Immature natural killer cell (primary cell): ENCODE data around the gene GATM. TPM values are rescaled to one million over a fixed set of nuclear protein-coding genes. Genes with fewer than 3 reads are reported as not detected.
"Not testable (repeated sequence)": the region's sequence is repeated elsewhere in the genome, so short reads cannot be mapped to it uniquely, and the experiment has no call there.

Experiments
- DNase-seq, 3 donors: peaks; one replicate each; pipeline ENCODE4 v3.0.0; 2022; ENCODE audit warnings: mixed read lengths in 1 of 3
- H3K27ac Mint-ChIP-seq, 6 donors: one replicate each; pipeline ENCODE4 v1.8.0; 2020; ENCODE audit warnings: mixed read lengths in 6 of 6, mild to moderate bottlenecking in 5 of 6, inconsistent platforms in 4 of 6, moderate library complexity in 3 of 6
- H3K27me3 Mint-ChIP-seq, 3 donors: one replicate each; pipeline ENCODE4 v1.8.0; 2020 to 2021; ENCODE audit warnings: low read depth in 3 of 3, mild to moderate bottlenecking in 3 of 3, mixed read lengths in 3 of 3, moderate library complexity in 3 of 3, inconsistent platforms in 1 of 3
- H3K36me3 Mint-ChIP-seq, 3 donors: one replicate each; pipeline ENCODE4 v1.8.0; 2020; ENCODE audit warnings: mixed read lengths in 3 of 3, inconsistent platforms in 2 of 3, mild to moderate bottlenecking in 2 of 3
- H3K4me1 Mint-ChIP-seq, 2 donors: one replicate each; pipeline ENCODE4 v1.8.0; 2020; ENCODE audit warnings: inconsistent platforms in 2 of 2, mild to moderate bottlenecking in 2 of 2, mixed read lengths in 2 of 2, moderate library complexity in 1 of 2
- H3K4me3 Mint-ChIP-seq, 5 donors: one replicate each; pipeline ENCODE4 v1.8.0; 2020; ENCODE audit warnings: mild to moderate bottlenecking in 5 of 5, mixed read lengths in 5 of 5, inconsistent platforms in 3 of 5, moderate library complexity in 3 of 5
- H3K9me3 Mint-ChIP-seq, 6 donors: one replicate each; pipeline ENCODE4 v1.8.0; 2020; ENCODE audit warnings: mild to moderate bottlenecking in 6 of 6, mixed read lengths in 6 of 6, inconsistent platforms in 4 of 6, moderate library complexity in 3 of 6
- polyA plus RNA-seq, 3 donors: library from polyadenylated mRNA; unstranded; fragments of 300-500 nt; fragmentation: Illumina TruSeq; gene quantifications; one replicate each; pipeline ENCODE4 v1.2.3, GENCODE V29; 2021

GATM gene
- polyA plus RNA-seq, 3 donors from 2014 or later, result 0.27 to 1.2 (median 0.54) TPM

DNA sequence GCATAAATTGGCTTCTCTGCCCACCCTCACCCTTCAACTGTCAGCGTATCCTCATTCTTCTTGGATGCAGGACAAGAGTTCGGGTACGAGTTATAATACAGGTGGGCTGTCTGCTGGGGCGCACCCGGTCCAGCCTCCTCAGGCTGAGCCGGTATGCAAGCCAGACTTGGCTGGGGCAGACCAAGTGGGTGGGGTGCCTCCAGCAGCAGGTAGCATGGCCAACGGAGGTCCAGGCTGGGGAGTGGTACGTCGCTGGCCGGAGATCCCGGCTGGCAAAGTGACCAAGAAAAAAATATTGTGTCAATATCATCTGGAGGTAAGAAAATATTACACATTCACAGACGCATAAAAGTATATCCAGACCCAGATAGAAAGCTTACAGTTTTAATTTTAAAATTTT lies 45.6 kb downstream of the GATM start:
- Mint-ChIP-seq H3K27me3 (peaks cover 0 to 8% (median 1%) of the 10 kb centered on the region in 3 donors), H3K27ac (no peak overlapping the region), H3K36me3 (no peaks in the 10 kb centered on the region), H3K9me3 (no peaks in the 10 kb centered on the region), H3K4me3 (no peak overlapping the region), H3K4me1 (peaks cover 34 to 37% of the 10 kb centered on the region in 2 donors)
- no peak for DNase-seq

GRCh38 chr15:45331972-45332371 lies 46.4 kb downstream of the GATM start:
- peaks cover 0 to 10% (median 4%) of the 10 kb centered on the region in 3 donors for H3K27me3 Mint-ChIP-seq
- no peak for DNase-seq
- peaks cover 27 to 30% of the 10 kb centered on the region in 2 donors for H3K4me1 Mint-ChIP-seq
- no peaks in the 10 kb centered on the region for H3K36me3 Mint-ChIP-seq
- H3K9me3 Mint-ChIP-seq, result no peaks in the 10 kb centered on the region
- no peak overlapping the region for H3K4me3 Mint-ChIP-seq
- H3K27ac Mint-ChIP-seq, result no peak overlapping the region

- no peaks in the 10 kb centered on the region for H3K9me3 Mint-ChIP-seq
- no peak overlapping the region for H3K27ac Mint-ChIP-seq
- DNase-seq, result no peak
- no peak overlapping the region for H3K4me3 Mint-ChIP-seq
- no peaks in the 10 kb centered on the region for H3K36me3 Mint-ChIP-seq
- H3K27me3 Mint-ChIP-seq, result peaks cover 0 to 10% (median 8%) of the 10 kb centered on the region in 3 donors
- H3K4me1 Mint-ChIP-seq, result peaks cover 0 to 9% of the 10 kb centered on the region in 2 donors
These were observed 49.7 kb downstream of the GATM start for GRCh38 chr15:45328663-45329062.

DNA sequence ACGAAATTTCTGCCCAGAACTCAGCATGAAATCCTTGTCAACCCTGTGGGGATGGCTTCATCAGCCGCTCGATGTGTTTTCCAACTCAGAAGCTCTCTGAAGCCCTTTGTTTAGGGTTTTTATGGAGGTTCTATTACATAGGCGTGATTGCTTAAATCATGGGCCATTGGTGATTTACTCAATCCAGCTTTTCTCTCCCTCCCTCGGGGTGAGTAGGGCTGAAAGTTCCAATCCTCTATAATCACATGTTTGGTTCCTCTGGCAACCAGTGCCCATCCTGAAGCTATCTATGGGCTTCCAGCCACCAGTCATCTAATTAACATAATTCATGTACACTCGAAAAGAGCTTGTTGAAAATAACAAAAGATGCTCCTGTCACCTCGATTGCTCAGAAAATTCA lies 51.6 kb downstream of the GATM start:
- no peaks in the 10 kb centered on the region for H3K9me3 Mint-ChIP-seq
- DNase-seq, result no peak
- no peaks in the 10 kb centered on the region for H3K36me3 Mint-ChIP-seq
- no peaks in the 10 kb centered on the region for H3K4me1 Mint-ChIP-seq
- no peak overlapping the region for H3K4me3 Mint-ChIP-seq
- no peak overlapping the region for H3K27ac Mint-ChIP-seq
- H3K27me3 Mint-ChIP-seq, result peaks cover 0 to 10% (median 8%) of the 10 kb centered on the region in 3 donors

- no peaks in the 10 kb centered on the region for H3K4me1 Mint-ChIP-seq
These were observed 52.1 kb downstream of the GATM start for GRCh38 chr15:45326280-45326679.

DNA sequence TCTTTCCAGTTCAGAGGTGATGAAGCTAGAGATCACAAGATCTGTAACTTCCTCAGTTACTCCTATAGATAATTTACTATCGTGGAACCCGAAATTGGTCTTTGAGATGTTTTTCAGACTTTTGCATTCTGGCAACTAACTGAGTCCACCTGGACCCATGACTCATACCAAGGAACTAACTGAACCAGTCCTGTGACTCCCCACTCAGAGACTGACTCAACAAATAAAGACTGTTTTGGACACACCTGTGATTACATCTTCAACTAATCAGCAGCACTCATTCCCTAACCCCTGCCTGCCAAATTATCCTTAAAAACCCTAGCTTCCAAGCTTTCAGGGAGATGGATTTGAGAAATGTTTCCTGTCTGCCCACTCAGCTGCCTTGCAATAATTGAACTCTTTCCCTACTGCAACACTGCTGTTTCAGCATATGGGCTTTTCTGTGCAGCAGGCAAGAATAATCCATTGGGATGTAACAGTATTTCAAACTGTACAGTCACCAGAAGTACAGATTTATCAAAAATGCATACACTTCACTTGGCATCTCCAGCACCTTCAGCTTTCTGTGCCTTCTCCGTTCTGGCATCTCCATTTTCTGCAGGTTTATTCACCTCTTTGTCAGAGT lies 57.7 kb downstream of the GATM start:
- Mint-ChIP-seq H3K27ac (no peak overlapping the region), H3K4me3 (no peak overlapping the region), H3K4me1 (no peaks in the 10 kb centered on the region), H3K36me3 (no peaks in the 10 kb centered on the region), H3K27me3 (peaks cover 0 to 13% (median 0%) of the 10 kb centered on the region in 3 donors), H3K9me3 (no peaks in the 10 kb centered on the region)
- DNase-seq, result no peak

More at GRCh38 chr15:45326280-45326679, 52.1 kb downstream of the GATM start:
- no peaks in the 10 kb centered on the region for H3K9me3 Mint-ChIP-seq
- no peak overlapping the region for H3K4me3 Mint-ChIP-seq
- H3K36me3 Mint-ChIP-seq, result no peaks in the 10 kb centered on the region
- DNase-seq, result no peak
- no peak overlapping the region for H3K27ac Mint-ChIP-seq
- peaks cover 0 to 10% (median 8%) of the 10 kb centered on the region in 3 donors for H3K27me3 Mint-ChIP-seq

DNA sequence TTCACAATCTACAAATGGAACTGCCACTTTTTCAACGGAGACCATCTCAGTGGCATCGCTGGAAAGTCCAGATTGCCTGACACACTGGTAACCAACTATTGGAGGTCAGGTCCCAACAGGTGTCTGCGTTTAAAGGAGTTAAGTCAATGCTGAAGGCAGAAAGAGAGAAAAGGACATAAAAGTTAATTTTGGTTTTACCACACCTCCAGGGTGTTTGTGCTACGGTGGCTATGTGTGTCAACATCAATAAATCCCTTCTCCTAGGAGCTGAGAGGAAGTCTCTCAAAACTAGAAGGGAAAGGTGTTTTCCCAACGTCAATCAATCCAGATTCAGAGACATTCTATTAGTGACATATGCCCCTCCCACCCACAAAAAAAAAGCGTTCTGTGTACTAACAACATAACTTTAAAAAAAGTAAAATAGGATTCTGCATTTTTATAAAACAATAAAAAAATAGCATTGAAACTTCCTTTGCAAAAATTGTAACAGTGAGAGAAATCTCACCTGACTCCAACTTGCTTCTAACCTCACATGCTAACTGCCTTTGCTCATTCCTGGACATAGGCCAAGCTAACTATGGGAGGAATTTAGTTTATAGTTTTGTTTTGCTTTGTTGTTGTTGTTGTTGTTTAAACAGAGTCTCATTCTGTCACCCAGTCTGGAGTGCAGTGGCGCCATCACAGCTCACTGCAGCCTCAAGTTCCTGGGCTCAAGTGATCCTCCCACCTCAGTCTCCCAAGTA lies 58.7 kb downstream of the GATM start:
- Mint-ChIP-seq H3K4me3 (no peak overlapping the region), H3K27me3 (peaks cover 0 to 13% (median 2%) of the 10 kb centered on the region in 3 donors)

DNA sequence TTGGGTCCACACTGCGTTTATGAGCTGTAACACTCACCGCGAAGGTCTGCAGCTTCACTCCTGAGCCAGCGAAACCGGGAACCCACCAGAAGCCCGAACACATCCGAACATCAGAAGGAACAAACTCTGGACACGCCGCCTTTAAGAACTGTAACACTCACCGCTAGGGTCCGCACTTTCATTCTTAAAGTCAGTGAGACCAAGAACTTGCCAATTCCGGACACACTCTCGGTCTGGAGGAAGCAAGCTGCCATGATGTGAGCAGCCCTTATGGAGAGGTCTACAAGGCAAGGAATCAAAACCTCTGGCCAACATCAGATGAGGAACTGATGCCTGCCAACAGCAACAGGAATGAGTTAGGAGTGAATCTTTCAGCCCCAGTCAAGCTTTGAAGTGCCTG lies 63.4 kb downstream of the GATM start:
- Mint-ChIP-seq H3K4me3 (no peak overlapping the region), H3K36me3 (no peaks in the 10 kb centered on the region), H3K27ac (no peak overlapping the region), H3K4me1 (peaks cover 3 to 6% of the 10 kb centered on the region in 2 donors), H3K27me3 (peaks cover 2 to 9% (median 2%) of the 10 kb centered on the region in 3 donors), H3K9me3 (no peaks in the 10 kb centered on the region)
- DNase-seq, result peak in 1 of 3 donors; percentile 2

More for the DNA sequence above, 58.7 kb downstream of the GATM start:
- Mint-ChIP-seq H3K9me3 (no peaks in the 10 kb centered on the region), H3K27ac (no peak overlapping the region), H3K36me3 (no peaks in the 10 kb centered on the region), H3K4me1 (peaks cover 3 to 6% of the 10 kb centered on the region in 2 donors)
- DNase-seq, result no peak

GRCh38 chr15:45314117-45314516 lies 64.2 kb downstream of the GATM start:
- not testable (repeated sequence) for H3K4me3 Mint-ChIP-seq, DNase-seq, H3K4me1 Mint-ChIP-seq, H3K27ac Mint-ChIP-seq, H3K27me3 Mint-ChIP-seq, H3K9me3 Mint-ChIP-seq, H3K36me3 Mint-ChIP-seq

Other genes with a start within 250 kb of the GATM start
- not detected for gene DUOXA1, start 248.7 kb downstream of the GATM start, polyA plus RNA-seq
- 1 to 10 TPM in 1 of 3 donors, under 1 TPM in 2; 0.32 to 3.4 (median 0.43) TPM for gene DUOX1, start 248.6 kb downstream of the GATM start, polyA plus RNA-seq
- 1 to 10 TPM in 2 of 3 donors, under 1 TPM in 1; 0.76 to 2.0 (median 1.9) TPM for gene SHF, start 190.6 kb downstream of the GATM start, polyA plus RNA-seq
- not detected for gene SLC28A2, start 126.3 kb downstream of the GATM start, polyA plus RNA-seq
- gene SLC30A4, start 144.2 kb upstream of the GATM start, polyA plus RNA-seq, result 1 to 10 TPM; 2.9 to 6.4 (median 4.0) TPM
- gene BLOC1S6, start 208.8 kb upstream of the GATM start, polyA plus RNA-seq, result 10 to 100 TPM; 45.0 to 57.1 (median 52.1) TPM